Kidney (tissue), 14 donors: Measurements from ENCODE around the gene KCNK18. TPM values are rescaled to one million over a fixed set of nuclear protein-coding genes. Genes with fewer than 3 reads are reported as not detected.

ENCODE experiments used
- DNase-seq, 5 donors: peaks; one replicate each; pipeline ENCODE4 v3.0.0-alpha.2; 2013 to 2020
- FAIRE-seq: peaks from 2 replicates; lab custom pipeline; 2012; peaks lifted over from hg19 to GRCh38; lab: Jason Lieb, UNC
- H3K27ac ChIP-seq, 2 donors: one replicate each; pipeline ENCODE4 v1.7.0; 2013; ENCODE audit warnings: low read depth in 2 of 2, low read length in 2 of 2, inconsistent platforms in 1 of 2
- H3K27me3 ChIP-seq: one replicate; pipeline ENCODE4 v1.7.1; 2013; ENCODE audit warnings: low read length, inconsistent platforms; ENCODE audit not compliant: control insufficient read depth, insufficient read depth
- H3K36me3 ChIP-seq, 3 donors: one replicate each; pipeline versions ENCODE4 v1.7.0 to v1.7.1; 2013; ENCODE audit warnings: low read length in 3 of 3, control low read depth in 1 of 3, inconsistent platforms in 1 of 3; ENCODE audit not compliant: insufficient read depth in 3 of 3, control insufficient read depth in 2 of 3
- H3K4me1 ChIP-seq, 3 donors: one replicate each; pipeline versions ENCODE4 v1.7.0 to v1.7.1; 2013; ENCODE audit warnings: low read length in 3 of 3, inconsistent platforms in 1 of 3, low read depth in 1 of 3; ENCODE audit not compliant: control insufficient read depth in 2 of 3, insufficient read depth in 2 of 3
- H3K4me3 ChIP-seq, 3 donors: one replicate each; pipeline versions ENCODE4 v1.7.0 to v1.8.1; 2013; ENCODE audit warnings: low read length in 3 of 3, control low read depth in 1 of 3, inconsistent platforms in 1 of 3
- H3K9ac ChIP-seq, 3 donors: one replicate each; pipeline versions ENCODE4 v1.7.0 to v1.7.1; 2013; ENCODE audit warnings: low read length in 3 of 3, control low read depth in 1 of 3, inconsistent platforms in 1 of 3
- H3K9me3 ChIP-seq, 3 donors: one replicate each; pipeline versions ENCODE4 v1.7.0 to v1.7.1; 2013; ENCODE audit warnings: low read length in 3 of 3, control low read depth in 1 of 3, inconsistent platforms in 1 of 3; ENCODE audit not compliant: control insufficient read depth in 2 of 3, insufficient read depth in 1 of 3
- CTCF ChIP-seq: IDR thresholded peaks from 3 replicates; pipeline ENCODE4 v1.5.1; 2012; ENCODE audit warnings: mild to moderate bottlenecking, moderate library complexity, borderline replicate concordance; ENCODE audit not compliant: insufficient read depth; ENCODE audit errors: extremely low read depth
- intact Hi-C: fragments of 100-400 bp; cut with DNase I; formaldehyde crosslinking; loops from one replicate; pipeline ENCODE4 v1.11.1; 2022
- polyA plus RNA-seq: library from polyadenylated mRNA; stranded (reverse); fragments of 350-450 nt; fragmentation: Illumina TruSeq; extraction: RNeasy Lipid Tissue Mini Kit (QIAGEN cat#74804); gene quantifications from one replicate; pipeline ENCODE4 v1.2.3, GENCODE V29; 2014; ENCODE audit warnings: low read depth, low replicate concordance; ENCODE audit not compliant: insufficient read depth
- total RNA-seq: library from RNA; stranded (reverse); fragmentation: NEBNext Ultra II Directional; extraction: Animal tissue kit (Norgen Biotek cat#: 25700); gene quantifications from one replicate; pipeline ENCODE4 v1.2.1, GENCODE V29; 2021
- donor health status: control.
- donor health status: control.
- donor health status: control.
- donor health status: control.
- donor health status: control.
- donor health status: DM: yes; HTN: yes; CAD: no.
- donor health status: Normal renal cell carcinoma (clear cell type).

Gene KCNK18
- total and polyA plus RNA-seq, 2 donors from 2014 or later: not detected

GRCh38 chr10:117158297-117158696, 39.0 kb upstream of the KCNK18 start:
- Histone ChIP-seq H3K4me1 (peaks cover 0 to under 1% (median 0%) of the 10 kb centered on the region in 3 donors), H3K9me3 (no peaks in the 10 kb centered on the region), H3K9ac (no peak overlapping the region), H3K36me3 (no peaks in the 10 kb centered on the region), H3K27ac (no peak overlapping the region), H3K27me3 (peaks cover 66% of the 10 kb centered on the region), H3K4me3 (no peak overlapping the region)
- intact Hi-C loops: no loop called here
- no peak for TF ChIP-seq CTCF
- no peak for DNase-seq
- no peak for FAIRE-seq

DNA sequence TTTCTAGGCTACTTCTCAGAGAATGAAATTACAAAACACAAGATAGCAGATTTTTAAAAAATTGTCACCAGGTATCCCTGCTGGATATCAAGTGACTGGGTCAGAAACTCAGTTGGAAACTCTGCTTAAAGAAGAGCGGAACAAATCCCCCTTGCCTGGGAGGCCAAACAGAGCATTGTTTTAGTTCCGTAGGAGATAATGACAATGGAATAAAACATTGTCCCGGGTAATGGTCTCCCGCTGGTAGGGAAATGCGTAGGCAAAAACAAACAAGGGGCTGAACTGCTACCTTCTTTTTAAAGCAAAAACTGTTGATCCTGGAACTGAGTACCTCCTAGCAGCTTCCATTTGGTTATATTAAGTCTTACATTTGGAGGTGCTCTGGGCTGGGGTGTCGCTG, 37.9 kb upstream of the KCNK18 start:
- DNase-seq (no peak), FAIRE-seq (no peak)
- Histone ChIP-seq H3K4me1 (peaks cover 0 to 2% (median 0%) of the 10 kb centered on the region in 3 donors), H3K36me3 (no peaks in the 10 kb centered on the region), H3K27me3 (peaks cover 73% of the 10 kb centered on the region), H3K4me3 (no peak overlapping the region), H3K9ac (no peak overlapping the region), H3K9me3 (no peaks in the 10 kb centered on the region), H3K27ac (no peak overlapping the region)
- TF ChIP-seq CTCF: no peak
- intact Hi-C loops: no loop called here

GRCh38 chr10:117160567-117160966, 36.7 kb upstream of the KCNK18 start:
- no peaks in the 10 kb centered on the region for H3K36me3 ChIP-seq
- no peak overlapping the region for H3K9ac ChIP-seq
- H3K9me3 ChIP-seq: no peaks in the 10 kb centered on the region
- peaks cover 0 to 6% (median 0%) of the 10 kb centered on the region in 3 donors for H3K4me1 ChIP-seq
- intact Hi-C loops: no loop called here
- TF ChIP-seq CTCF: no peak
- FAIRE-seq: no peak
- H3K27me3 ChIP-seq: peaks cover 74% of the 10 kb centered on the region
- peak in 1 of 5 donors; percentile 27 for DNase-seq
- no peak overlapping the region for H3K4me3 ChIP-seq
- no peak overlapping the region for H3K27ac ChIP-seq
